GM21360 (cell line): ENCODE data around the gene EMILIN1.
"Not testable (repeated sequence)": the region's sequence is repeated elsewhere in the genome, so short reads cannot be mapped to it uniquely, and the experiment has no call there.

ENCODE experiments used
- ATAC-seq: cut with Tn5 transposase; IDR thresholded peaks from one replicate; pipeline ENCODE4 v1.9.1; 2021; ENCODE audit warnings: mild to moderate bottlenecking, moderate library complexity; ENCODE audit not compliant: unreplicated experiment

EMILIN1 gene

DNA sequence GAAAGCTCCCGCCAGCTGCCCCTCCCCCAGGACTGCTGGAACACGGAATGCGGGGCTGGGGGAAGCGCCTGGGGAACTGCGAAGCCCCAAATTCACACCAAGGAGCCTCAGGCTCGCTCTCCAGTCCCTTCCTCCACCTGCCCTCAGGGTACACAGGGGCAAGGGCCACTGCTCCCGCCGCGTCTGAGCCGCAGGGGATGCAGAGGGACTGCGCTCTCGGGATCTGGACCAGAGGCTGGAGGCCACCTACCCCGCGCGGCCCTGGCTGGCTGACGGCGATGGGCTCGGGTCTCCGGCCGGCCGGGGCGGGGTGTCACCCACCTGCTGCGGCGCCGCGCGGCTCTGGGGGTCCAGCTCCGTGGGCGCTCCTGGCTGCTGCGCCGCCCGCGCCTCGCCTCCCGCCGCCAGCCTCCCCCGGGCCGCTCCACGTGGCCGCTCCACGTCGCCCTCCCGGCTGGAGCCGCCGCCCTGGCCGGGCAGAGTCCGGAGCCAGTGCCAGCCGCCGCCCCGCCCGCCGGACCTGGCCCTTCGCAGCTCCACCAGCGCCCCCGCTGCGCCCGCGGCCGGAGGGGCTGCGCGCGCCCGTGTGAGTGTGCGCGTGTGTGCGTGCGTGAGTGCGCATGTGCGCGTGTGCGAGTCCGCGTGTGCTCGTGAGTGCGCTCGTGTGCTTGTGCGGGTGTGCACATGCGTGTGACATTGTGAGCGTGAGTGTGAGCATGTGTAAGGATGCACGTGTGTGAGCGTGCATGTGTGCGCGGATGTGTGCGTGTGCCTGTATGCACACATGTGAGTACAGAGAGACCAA, 40.3 kb downstream of the EMILIN1 start, which contains the start of gene CGREF1:
TSS of gene CGREF1 (minus strand) at position 604 of the 805 bp plus-strand sequence. CDS start 14,762 bp downstream, outside the sequence.
- ATAC-seq = no peak

DNA sequence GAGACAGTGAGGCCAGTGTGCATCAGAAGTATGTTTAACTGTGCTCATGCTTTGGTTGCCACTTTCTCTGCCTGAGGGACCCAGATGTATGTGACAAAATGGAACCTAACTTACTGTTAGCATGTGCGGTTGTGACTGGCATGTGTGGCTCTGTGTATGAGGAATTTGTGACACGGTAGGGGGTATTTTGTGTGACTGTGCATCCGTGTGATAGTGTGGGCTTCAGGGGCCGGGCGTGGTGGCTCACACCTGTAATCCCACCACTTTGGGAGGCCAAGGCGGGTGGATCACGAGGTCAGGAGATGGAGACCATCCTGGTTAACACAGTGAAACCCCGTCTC, 40.9 kb downstream of the EMILIN1 start:
- ATAC-seq = not testable (repeated sequence)

DNA sequence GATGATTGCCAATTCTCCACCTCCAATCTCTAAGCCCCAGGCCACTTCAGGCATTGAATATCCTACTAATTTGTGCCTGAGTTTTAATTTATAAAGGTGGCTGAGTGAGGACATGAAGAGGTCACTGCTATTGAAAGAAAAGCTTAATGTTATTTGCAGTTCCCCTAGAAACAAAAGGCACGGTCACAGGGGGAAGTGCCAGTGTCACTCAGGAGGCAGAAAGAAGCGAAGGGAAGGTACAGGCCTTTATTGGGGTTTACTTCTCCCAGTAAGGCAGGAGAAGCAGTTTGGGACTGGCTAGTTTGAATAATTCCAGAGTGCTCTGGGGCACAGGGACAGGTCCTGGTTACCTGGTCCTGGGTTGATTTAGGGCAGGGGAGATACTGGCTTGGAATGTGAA, 43.5 kb downstream of the EMILIN1 start:
- ATAC-seq = no peak

DNA sequence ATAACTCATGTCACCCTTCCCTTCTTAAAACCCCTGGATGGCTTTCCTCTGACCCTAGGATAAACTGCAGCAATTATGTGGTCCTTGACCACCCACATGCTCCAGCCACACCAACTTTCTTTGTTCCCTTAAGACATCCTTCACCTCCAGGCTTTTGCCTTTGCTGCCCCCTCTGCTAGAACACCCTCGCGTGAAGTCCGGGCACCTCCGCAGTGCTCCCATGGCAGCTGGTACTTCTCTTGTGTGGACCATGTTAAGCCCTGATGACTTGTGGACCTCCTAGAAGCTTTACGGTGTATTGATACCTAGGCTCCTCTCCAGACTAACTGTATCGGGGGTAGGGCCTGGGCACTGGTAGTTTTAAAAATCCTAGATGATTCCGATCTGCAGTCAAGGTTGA, 44.4 kb downstream of the EMILIN1 start:
- ATAC-seq = no peak

DNA sequence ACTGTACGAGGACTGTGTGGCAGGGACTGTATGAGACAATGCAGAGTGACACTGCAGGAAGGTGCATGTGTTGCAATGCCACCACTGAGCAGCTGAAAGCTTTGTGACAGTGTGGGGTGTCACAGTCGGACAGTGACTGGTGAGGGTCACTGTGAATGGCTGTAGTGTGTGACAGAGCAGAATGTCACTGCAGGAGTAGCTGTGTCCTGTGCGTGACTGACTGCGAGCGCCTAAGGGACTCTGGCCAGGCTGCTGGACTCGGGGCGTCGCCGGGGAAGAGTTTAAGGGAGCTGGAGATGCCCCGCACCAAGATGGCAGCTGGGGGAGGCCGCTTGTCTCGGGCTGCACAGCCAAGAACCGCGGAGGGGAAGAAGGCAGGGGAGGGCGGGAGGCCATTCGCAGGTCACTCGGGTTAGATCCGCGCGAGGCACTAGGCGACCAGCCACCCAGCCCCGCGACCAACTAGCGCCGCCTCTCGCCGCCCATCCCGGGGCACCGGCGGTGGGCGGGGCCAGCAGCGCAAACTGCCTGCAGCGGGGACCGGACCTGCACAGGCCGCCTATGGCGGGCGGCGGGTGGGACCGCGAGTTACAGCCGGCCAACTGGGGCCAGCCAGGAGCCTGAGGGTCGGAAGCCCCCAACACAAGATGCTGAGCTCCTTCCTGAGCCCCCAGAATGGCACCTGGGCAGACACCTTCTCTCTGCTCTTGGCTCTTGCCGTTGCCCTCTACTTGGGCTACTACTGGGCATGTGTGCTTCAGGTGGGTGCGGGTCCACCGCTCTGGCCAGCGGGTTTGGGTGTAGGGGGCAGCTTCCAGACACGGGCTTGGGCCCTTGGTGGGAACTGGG, 45.1 kb downstream of the EMILIN1 start, which contains the start of gene ABHD1:
TSS of gene ABHD1 (plus strand) at position 514 of the 849 bp plus-strand sequence. CDS start at position 648, 134 bp downstream.
- ATAC-seq = no peak

DNA sequence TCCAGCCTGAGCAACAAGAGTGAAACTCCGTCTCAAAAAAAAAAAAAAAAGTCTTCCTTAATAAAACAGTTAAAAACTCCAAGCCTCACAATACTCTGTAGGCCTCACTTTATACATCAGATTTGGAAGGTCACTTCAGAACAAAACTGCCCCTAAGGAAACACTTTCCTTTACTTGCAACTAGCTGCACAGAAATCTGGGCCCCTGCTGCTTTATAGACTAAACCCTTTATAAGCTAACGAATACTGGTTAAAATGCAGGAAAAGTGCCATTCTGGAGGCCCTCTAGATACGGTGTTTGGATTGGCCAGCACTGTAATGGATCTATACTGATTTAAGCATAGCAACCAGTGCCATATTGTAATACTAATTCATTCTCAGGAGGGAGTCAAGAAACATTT, 46.7 kb downstream of the EMILIN1 start:
- ATAC-seq = no peak

DNA sequence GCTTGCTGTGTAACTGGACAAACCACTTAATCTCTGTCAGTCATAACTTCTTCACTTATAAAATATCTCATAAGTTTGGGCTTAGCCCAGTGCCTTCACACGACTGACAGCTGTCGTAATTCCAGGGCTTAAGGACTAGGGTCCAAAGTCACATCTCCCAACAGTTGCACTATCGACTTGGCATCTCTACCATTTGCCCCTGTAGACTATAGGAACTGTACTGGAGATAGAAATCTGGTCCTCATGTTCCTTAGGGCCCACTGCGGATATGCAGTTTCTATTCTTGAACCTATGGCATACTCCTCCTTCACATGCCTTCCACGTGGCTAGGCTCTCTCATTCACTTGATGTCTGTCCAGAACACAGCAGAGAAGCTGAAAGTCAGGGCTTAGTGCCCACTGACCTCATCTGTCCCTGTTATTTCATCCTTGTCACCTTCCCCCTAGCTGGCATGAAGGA, 47.9 kb downstream of the EMILIN1 start:
- no peak for ATAC-seq

DNA sequence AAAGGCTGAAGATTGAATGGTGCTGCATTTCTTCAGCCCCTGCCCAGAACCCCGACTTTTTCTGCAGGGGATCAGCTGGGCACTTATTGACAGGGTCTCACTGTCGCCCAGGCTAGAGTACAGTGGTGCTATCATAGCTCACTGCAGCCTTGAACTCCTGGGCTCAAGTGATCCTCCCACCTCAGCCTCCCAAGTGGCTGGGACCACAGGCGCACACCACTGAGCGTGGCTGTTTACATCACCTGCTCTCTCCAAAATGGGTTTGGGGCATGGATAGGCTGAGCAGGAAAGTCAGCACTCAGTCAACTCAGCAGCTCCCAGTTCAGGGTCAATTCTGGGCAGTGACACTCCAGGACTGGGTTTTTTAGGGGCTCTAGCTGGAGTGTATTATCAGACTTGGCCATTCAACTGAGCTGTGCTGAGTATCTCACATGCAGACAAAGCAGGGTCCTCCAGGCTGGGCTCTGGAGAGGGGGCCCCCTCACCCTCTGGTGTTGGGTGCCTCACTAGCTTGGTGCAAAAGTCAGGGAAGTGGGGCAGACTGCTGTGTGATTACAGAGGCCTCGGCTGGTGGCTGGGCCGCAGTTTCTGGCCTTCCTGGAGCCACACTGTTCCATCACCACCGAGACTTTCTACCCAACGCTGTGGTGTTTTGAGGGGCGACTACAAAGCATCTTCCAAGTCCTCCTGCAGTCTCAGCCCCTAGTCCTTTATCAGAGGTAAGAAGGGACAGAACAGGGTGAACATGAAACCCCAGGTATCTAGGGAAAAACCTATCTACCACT, 49.7 kb downstream of the EMILIN1 start:
- ATAC-seq = no peak

DNA sequence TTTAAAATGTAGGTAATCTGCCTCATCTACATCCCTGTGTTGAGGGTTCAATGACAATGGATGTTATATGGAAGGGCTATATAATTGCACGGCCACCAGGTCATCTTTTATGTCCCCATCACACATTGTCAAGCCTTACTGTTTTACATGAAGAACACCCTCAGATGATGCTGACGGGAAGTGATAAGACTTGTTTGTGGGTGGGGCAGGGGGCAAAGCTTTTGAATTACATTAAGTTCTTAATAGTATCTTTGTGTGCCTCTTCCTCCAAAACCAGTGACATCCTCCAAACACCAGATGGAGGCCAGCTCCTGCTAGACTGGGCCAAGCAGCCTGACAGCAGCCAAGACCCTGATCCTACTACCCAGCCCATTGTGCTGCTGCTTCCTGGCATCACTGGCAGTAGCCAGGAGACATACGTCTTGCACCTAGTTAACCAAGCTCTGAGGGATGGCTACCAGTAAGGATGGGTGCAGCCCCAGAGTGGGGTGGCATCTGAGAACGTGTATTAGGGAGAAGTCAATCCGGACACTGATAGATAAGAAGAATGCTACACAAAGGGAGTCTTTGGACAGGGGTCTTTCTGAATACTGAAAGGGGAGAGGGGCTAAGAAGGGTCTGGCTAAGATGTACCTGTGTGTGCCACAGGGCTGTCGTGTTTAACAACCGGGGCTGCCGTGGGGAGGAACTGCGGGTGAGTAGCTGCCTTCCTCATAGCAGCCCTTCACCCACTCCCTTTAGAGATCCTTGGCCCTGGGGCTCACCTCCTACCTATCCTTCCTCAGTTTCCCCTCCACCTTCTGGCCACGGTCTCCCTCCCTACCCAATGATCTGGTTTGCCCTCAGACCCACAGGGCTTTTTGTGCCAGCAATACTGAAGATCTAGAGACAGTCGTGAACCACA, 50.5 kb downstream of the EMILIN1 start:
- ATAC-seq = no peak

DNA sequence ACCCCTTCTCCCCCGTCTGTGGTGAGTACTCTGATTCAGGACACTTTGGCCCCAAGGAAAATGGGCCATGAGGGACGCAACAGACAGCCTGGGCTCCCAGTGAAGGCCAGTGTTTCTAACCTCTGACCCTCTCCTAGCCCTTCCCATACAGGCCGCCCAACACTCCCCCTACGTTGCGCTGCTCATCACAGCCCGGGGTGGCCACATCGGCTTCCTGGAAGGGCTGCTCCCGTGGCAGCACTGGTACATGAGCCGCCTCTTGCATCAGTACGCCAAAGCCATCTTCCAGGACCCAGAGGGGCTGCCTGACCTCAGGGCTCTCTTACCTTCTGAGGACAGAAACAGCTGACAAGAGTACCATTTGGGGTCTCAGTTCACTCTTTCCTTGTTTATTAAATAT, 52.0 kb downstream of the EMILIN1 start:
- ATAC-seq = no peak

DNA sequence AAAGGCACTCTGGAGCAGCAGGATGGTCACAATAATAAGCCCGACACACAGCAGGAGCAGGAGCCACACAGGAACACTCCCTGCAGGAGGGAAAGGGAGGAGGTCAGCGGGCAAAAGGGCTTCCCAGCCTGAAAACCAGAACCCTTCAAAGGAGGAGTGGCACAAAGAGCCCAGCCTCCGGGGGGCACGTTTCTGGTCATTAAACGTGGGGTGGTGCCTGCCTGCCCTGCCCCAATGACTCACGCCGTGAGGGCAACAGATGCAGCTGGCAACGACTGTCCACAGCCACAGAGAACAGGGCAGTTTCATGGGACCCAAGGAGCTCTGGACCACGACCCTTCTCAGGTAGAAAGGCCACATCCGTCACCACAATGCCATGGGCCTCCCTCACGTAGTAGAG, 53.0 kb downstream of the EMILIN1 start:
- no peak for ATAC-seq

DNA sequence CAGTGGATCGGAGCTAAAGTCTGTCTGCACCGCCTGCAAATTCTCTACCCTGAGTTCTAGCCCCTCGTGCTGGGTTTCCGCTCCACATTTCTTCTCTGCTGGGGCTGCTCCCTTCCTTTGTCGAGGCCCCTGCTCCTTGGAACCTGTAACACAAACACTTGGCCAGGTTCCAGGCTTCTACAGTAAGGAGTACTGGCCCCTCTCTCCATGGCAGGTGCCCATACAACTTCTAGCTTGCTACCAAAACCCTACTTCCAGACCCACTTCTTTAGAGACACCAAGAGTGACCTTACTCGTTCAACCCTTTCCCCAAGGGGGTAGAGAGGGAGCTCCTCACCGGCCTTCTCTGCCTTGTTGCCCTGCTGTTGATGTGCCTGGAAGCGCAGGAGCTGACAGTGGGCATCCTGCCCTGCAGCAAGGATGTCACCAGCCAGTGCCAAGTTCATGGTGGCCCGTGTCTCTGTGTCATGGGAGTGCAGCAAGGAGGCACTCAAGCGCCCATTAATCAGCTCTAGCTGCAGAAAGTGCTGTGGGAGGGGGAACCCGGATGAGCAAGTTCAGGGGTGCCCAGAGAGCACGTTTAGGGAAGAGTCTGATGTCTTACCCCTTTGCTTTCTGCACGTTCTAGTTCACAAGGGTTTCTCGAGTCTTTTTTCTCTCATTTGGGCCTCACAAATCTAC, 54.9 kb downstream of the EMILIN1 start:
- peak; percentile 13 for ATAC-seq

DNA sequence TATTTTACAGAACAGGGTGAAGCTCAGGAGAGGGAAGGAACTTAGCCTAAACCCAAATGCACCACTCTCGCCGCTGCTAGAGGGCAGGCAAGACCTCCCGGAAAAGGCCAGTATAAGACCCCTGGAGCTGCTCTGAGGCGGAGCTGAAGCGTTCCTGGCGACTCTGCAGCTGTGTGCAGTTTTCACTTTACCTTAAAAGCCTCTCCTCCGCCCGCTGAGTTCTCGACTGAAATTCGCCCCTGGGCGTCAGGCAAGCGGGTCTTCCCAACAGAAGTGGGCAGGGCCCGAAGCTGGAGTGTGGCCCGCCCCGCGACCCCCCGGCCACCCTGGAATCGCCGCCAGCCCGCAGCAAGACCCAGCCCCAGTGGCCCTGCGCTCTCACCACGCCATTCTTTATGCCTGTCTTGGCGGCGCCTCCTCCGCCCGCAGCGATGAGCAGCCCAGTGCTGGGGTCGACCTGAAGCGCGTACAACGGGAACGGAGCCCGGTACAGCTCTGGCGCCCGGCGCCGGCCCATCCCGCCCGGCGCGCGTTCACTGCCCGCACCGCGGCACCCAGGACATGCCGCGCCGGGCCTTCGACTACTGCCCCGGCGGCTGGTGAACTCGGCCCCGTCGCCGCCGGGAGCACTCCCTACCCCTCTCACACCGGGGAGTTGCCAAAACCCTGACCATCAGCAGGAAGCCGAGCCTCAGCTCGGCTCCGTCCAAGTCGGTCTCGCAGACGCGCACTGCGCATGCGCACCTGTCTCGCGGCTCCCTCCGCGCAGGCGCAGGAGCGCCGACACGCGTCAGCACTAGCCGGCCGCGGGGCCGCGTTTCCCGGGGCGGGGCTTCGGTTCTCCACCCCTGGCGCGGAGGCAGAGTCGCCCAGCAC, 55.7 kb downstream of the EMILIN1 start, which contains the start of gene PREB:
TSS of gene PREB (minus strand) at position 732 of the 876 bp plus-strand sequence. CDS start at position 517, 215 bp downstream.
- ATAC-seq = peak; percentile 77

DNA sequence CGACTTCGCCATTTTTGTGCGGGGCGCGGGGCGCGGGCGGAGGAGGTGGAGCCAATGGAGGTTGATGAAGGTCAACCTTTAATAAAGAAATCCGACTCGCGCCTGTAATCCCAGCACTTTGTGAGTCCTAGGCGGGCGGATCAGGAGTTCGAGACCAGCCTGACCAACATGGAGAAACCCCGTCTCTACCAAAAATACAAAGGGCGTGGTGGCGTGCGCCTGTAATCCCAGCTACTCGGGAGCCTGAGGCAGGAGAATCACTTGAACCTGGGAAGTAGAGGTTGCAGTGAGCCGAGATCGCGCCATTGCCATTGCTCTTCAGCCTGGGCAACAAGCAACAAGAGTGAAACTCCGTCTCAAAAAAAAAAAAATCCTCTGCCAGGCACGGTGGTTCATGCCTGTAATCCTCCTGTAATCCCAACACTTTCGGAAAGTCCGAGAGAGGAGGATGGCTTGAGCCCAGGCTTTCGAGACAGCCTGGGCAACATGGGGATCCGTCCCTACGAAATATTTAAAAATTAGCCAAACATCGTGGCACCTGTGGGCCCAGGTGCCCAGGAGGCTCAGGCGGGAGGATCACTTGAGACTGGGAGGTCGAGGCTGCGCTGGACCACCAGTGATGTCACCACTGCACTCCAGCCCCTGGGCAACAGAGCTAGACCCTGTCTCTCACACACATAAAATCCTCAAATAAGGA, 56.5 kb downstream of the EMILIN1 start:
- ATAC-seq = no peak

DNA sequence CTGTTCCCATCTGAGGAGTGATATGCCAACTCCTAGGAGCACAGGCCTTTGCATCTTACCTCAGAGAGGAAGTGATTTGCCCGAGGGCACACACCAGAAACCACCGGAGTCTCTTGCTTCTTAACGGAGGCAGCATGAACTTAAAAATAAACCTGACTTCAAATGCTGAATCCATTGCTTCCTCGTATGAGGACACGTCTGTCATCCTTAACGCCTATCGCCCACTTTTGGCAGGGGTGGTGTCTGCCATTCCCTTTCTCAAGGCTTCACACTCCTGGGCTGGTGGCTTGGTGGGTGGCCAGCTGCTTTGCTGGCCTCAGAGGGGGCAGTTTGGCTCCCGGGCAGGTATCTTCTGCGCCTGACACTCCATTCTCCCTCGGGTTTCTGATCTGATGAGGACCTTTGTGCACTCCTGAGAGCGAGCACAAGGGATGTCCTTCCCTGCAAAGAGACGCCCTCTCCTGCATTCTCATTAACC, 57.1 kb downstream of the EMILIN1 start:
- no peak for ATAC-seq
